PC-3 (cell line): ENCODE data around the gene PLCL2. TPM values are rescaled to one million over a fixed set of nuclear protein-coding genes. Genes with fewer than 3 reads are reported as not detected.

Experiments
- ATAC-seq: fragments of 200-7000 bp; cut with Tn5 transposase; 2 replicates; pipeline ENCODE4 v1.9.1; 2020; ENCODE audit warnings: mild to moderate bottlenecking, moderate library complexity
- BruUV-seq: library from RNA; stranded (reverse); fragments of 400-500 nt; replicated peaks from 2 replicates; lab custom pipeline; 2021; lab: Mats Ljungman, UMichigan
- CTCF ChIA-PET: fragments of 300-600 bp; sonication (Branson Sonifier 250); formaldehyde crosslinking; loops from one replicate; lab custom pipeline; 2022; ENCODE audit warnings: antibody characterized with exemption; lab: Charles Lee
- POLR2A ChIA-PET: fragments of 300-600 bp; sonication (Branson Sonifier 250); formaldehyde crosslinking; loops from one replicate; lab custom pipeline; 2022; ENCODE audit warnings: antibody characterized with exemption; ENCODE audit not compliant: unreplicated experiment; lab: Charles Lee
- DNase-seq: peaks from one replicate; pipeline ENCODE4 v3.0.0-alpha.2; 2015
- H2AFZ ChIP-seq: fragments of 300-600 bp; sonication (generic); 2 replicates; pipeline ENCODE4 v1.6.0; 2016; ENCODE audit warnings: antibody characterized with exemption, low read length
- H3F3A ChIP-seq: fragments of 300-600 bp; sonication (generic); one replicate; pipeline ENCODE4 v1.6.0; 2017; ENCODE audit warnings: antibody characterized with exemption, low read length, control low read depth, mild to moderate bottlenecking; ENCODE audit not compliant: unreplicated experiment
- H3K27ac ChIP-seq: fragments of 300-600 bp; sonication (generic); 2 replicates; pipeline ENCODE4 v1.5.1; 2016; ENCODE audit warnings: mild to moderate bottlenecking, low read length
- H3K27me3 ChIP-seq: fragments of 300-600 bp; sonication (generic); 2 replicates; pipeline ENCODE4 v1.6.1; 2016; ENCODE audit warnings: low read length, mixed read lengths
- H3K36me3 ChIP-seq: fragments of 300-600 bp; sonication (generic); 2 replicates; pipeline ENCODE4 v1.6.1; 2016; ENCODE audit warnings: low read depth, mixed run types, low read length, mixed read lengths
- H3K4me1 ChIP-seq: fragments of 300-600 bp; sonication (generic); 2 replicates; pipeline ENCODE4 v1.5.1; 2016; ENCODE audit warnings: low read length; ENCODE audit not compliant: insufficient read depth
- H3K4me2 ChIP-seq: fragments of 300-600 bp; sonication (generic); 2 replicates; pipeline ENCODE4 v1.6.0; 2016; ENCODE audit warnings: low read length
- H3K4me3 ChIP-seq: fragments of 300-600 bp; sonication (generic); 2 replicates; pipeline ENCODE4 v1.5.1; 2016; ENCODE audit warnings: mild to moderate bottlenecking, low read length, mixed read lengths
- H3K79me2 ChIP-seq: fragments of 300-600 bp; sonication (generic); 2 replicates; pipeline ENCODE4 v1.6.1; 2017; ENCODE audit warnings: low read length, mixed read lengths
- H3K9ac ChIP-seq: fragments of 300-600 bp; sonication (generic); 2 replicates; pipeline ENCODE4 v1.6.0; 2016; ENCODE audit warnings: mild to moderate bottlenecking, low read length
- H3K9me2 ChIP-seq: fragments of 300-600 bp; sonication (generic); replicated peaks from 2 replicates; pipeline ENCODE4 v1.6.1; 2016; ENCODE audit warnings: mixed run types, low read length, mixed read lengths
- H3K9me3 ChIP-seq: fragments of 300-600 bp; sonication (generic); 2 replicates; pipeline ENCODE4 v1.6.1; 2016; ENCODE audit warnings: low read length, mixed read lengths
- H4K20me1 ChIP-seq: fragments of 300-600 bp; sonication (generic); 2 replicates; pipeline ENCODE4 v1.6.1; 2016; ENCODE audit warnings: low read length, mixed read lengths
- CTCF ChIP-seq: fragments of 300-600 bp; sonication (generic); conservative IDR thresholded peaks from 2 replicates; pipeline ENCODE4 v1.5.1; 2017; ENCODE audit warnings: antibody characterized with exemption, low read depth, mild to moderate bottlenecking, low read length
- EZH2 ChIP-seq: fragments of 300-600 bp; sonication (generic); IDR thresholded peaks from one replicate; pipeline ENCODE4 v1.6.1; 2017; ENCODE audit warnings: antibody characterized with exemption, mild to moderate bottlenecking, low read length; ENCODE audit not compliant: unreplicated experiment
- EZH2phosphoT487 ChIP-seq: fragments of 300-600 bp; sonication (generic); IDR thresholded peaks from 2 replicates; pipeline ENCODE4 v1.6.1; 2018; ENCODE audit warnings: mild to moderate bottlenecking, antibody characterized with exemption, low read length, borderline replicate concordance
- intact Hi-C: fragments of 100-400 bp; cut with micrococcal nuclease; formaldehyde crosslinking; loops from 2 replicates; pipeline ENCODE4 v1.9.0; 2023
- total RNA-seq: library from RNA; depleted of rRNA; stranded (reverse); fragments of >200 nt; gene quantifications from 2 replicates; pipeline ENCODE4 v1.2.3, GENCODE V29; 2014

PLCL2 gene
- total RNA-seq, 1 experiment from 2014 or later, result 9.8 TPM

- no peaks in the 10 kb centered on the region for H3K79me2 ChIP-seq
- H3K4me2 ChIP-seq, result no peak overlapping the region
- H3K27ac ChIP-seq, result no peak overlapping the region
- ATAC-seq (no peak), DNase-seq (no peak)
- TF ChIP-seq EZH2, result no peak
- no peak for TF ChIP-seq CTCF
- TF ChIP-seq EZH2phosphoT487, result no peak
- H3K4me1 ChIP-seq, result no peaks in the 10 kb centered on the region
- no peaks in the 10 kb centered on the region for H3K9me3 ChIP-seq
- H3K9me2 ChIP-seq, result no peaks in the 10 kb centered on the region
- H3F3A ChIP-seq, result no peaks in the 10 kb centered on the region
- no peak overlapping the region for H2AFZ ChIP-seq
- ChIA-PET CTCF (no interaction called here), POLR2A (no interaction called here)
- H3K4me3 ChIP-seq, result no peak overlapping the region
- H3K9ac ChIP-seq, result no peak overlapping the region
- H3K36me3 ChIP-seq, result no peaks in the 10 kb centered on the region
- no peaks in the 10 kb centered on the region for H4K20me1 ChIP-seq
- no peaks in the 10 kb centered on the region for H3K27me3 ChIP-seq
- intact Hi-C loops, result no loop called here
- no TSS peak for BruUV-seq
Observed at GRCh38 chr3:16929311-16929710, 44.6 kb downstream of the PLCL2 start.

GRCh38 chr3:16932877-16933276 is 48.1 kb downstream of the PLCL2 start:
- BruUV-seq, result no TSS peak
- Histone ChIP-seq H2AFZ (no peak overlapping the region), H3K4me2 (no peak overlapping the region), H3K36me3 (no peaks in the 10 kb centered on the region), H3K4me1 (no peaks in the 10 kb centered on the region), H3K27me3 (no peaks in the 10 kb centered on the region), H3K4me3 (no peak overlapping the region), H3K27ac (no peak overlapping the region), H3K9ac (no peak overlapping the region), H3F3A (no peaks in the 10 kb centered on the region), H3K9me3 (no peaks in the 10 kb centered on the region), H4K20me1 (no peaks in the 10 kb centered on the region), H3K79me2 (no peaks in the 10 kb centered on the region), H3K9me2 (no peaks in the 10 kb centered on the region)
- ATAC-seq, result no peak
- TF ChIP-seq CTCF, result no peak
- no peak for TF ChIP-seq EZH2phosphoT487
- no peak for TF ChIP-seq EZH2
- DNase-seq, result no peak
- ChIA-PET POLR2A (no interaction called here), CTCF (interaction anchor here (0.7 kb wide), 1 partner anchor 1752 kb away, joined by 3 read pairs; no protein-coding TSS in a partner anchor)
- intact Hi-C loops, result no loop called here

- H3K4me3 ChIP-seq, result no peak overlapping the region
- CTCF ChIA-PET, result no interaction called here
Observed at GRCh38 chr3:16935781-16936180, 51.0 kb downstream of the PLCL2 start.

More at GRCh38 chr3:16935781-16936180, 51.0 kb downstream of the PLCL2 start:
- no peak overlapping the region for H3K9ac ChIP-seq
- no peaks in the 10 kb centered on the region for H4K20me1 ChIP-seq
- BruUV-seq, result no TSS peak
- no peak overlapping the region for H2AFZ ChIP-seq
- no peaks in the 10 kb centered on the region for H3K4me1 ChIP-seq
- no peaks in the 10 kb centered on the region for H3K27me3 ChIP-seq
- no peaks in the 10 kb centered on the region for H3K9me2 ChIP-seq
- H3F3A ChIP-seq, result no peaks in the 10 kb centered on the region
- DNase-seq (no peak), ATAC-seq (no peak)
- TF ChIP-seq CTCF, result no peak
- H3K79me2 ChIP-seq, result no peaks in the 10 kb centered on the region
- no peaks in the 10 kb centered on the region for H3K9me3 ChIP-seq
- H3K27ac ChIP-seq, result no peak overlapping the region
- no peaks in the 10 kb centered on the region for H3K36me3 ChIP-seq
- intact Hi-C loops, result no loop called here
- POLR2A ChIA-PET, result no interaction called here
- H3K4me2 ChIP-seq, result no peak overlapping the region
